Endothelial cell of umbilical vein (primary cell): ENCODE results near the gene TENM4. TPM values are rescaled to one million over a fixed set of nuclear protein-coding genes. Genes with fewer than 3 reads are reported as not detected.

Source experiments
- BruUV-seq: library from RNA; stranded (reverse); fragments of 400-500 nt; replicated peaks from 2 replicates; lab custom pipeline; 2021; lab: Mats Ljungman, UMichigan
- CTCF ChIA-PET: fragments of 300-600, 350-600 bp; sonication (Branson Sonifier 250); formaldehyde crosslinking; loops from one replicate; lab custom pipeline; 2021; ENCODE audit warnings: antibody characterized with exemption, inconsistent platforms; lab: Charles Lee
- POLR2A ChIA-PET: fragments of 300-600, 350-600 bp; sonication (Branson Sonifier 250); formaldehyde crosslinking; loops from one replicate; lab custom pipeline; 2021; ENCODE audit warnings: antibody characterized with exemption, inconsistent platforms; lab: Charles Lee
- DNase-seq: peaks from one replicate; pipeline ENCODE4 v3.0.0-alpha.2; 2011; ENCODE audit warnings: low read depth, low spot score
- FAIRE-seq: peaks from 2 replicates; lab custom pipeline; 2011; peaks lifted over from hg19 to GRCh38; lab: Jason Lieb, UNC
- H2AFZ ChIP-seq: 2 replicates; pipeline ENCODE4 v1.6.0; 2012; ENCODE audit warnings: low read depth, low read length, control low read depth, inconsistent platforms
- H3K27ac ChIP-seq: 2 replicates; pipeline ENCODE4 v1.5.1; 2011; ENCODE audit warnings: low read depth, mild to moderate bottlenecking, control low read depth, low read length, moderate library complexity; ENCODE audit not compliant: insufficient read depth
- H3K27me3 ChIP-seq, 2 experiments: 2 replicates each; pipeline versions ENCODE4 v1.6.0 to v1.6.1; 2011; ENCODE audit warnings: low read length in 2 of 2, mixed read lengths in 1 of 2; ENCODE audit not compliant: control insufficient read depth in 2 of 2, insufficient read depth in 2 of 2
- H3K36me3 ChIP-seq, 2 experiments: 2 replicates in 1 of 2; 3 replicates in 1 of 2; pipeline ENCODE4 v1.5.1; 2011; ENCODE audit warnings: low read length in 2 of 2, mild to moderate bottlenecking in 1 of 2, moderate library complexity in 1 of 2; ENCODE audit not compliant: control insufficient read depth in 2 of 2, insufficient read depth in 2 of 2; ENCODE audit errors: extremely low read depth in 1 of 2
- H3K4me1 ChIP-seq: 3 replicates; pipeline ENCODE4 v1.5.1; 2011; ENCODE audit warnings: mild to moderate bottlenecking, low read length; ENCODE audit not compliant: control insufficient read depth, insufficient read depth; ENCODE audit errors: extremely low read depth
- H3K4me2 ChIP-seq: 2 replicates; pipeline ENCODE4 v1.6.1; 2011; ENCODE audit warnings: low read length, control low read depth, mixed read lengths; ENCODE audit not compliant: insufficient read depth
- H3K4me3 ChIP-seq, 3 experiments: fragments of 200-600 bp in 1 of 3; sonication (generic), shearing (Covaris generic) in 1 of 3; replicated peaks in 1 of 3; 2 replicates each; pipeline ENCODE4 v1.5.1; 2011 to 2016; ENCODE audit warnings: control low read depth in 3 of 3, low read length in 3 of 3, mild to moderate bottlenecking in 2 of 3, inconsistent platforms in 1 of 3, low read depth in 1 of 3, moderate library complexity in 1 of 3; ENCODE audit not compliant: insufficient read depth in 1 of 3
- H3K79me2 ChIP-seq: 2 replicates; pipeline ENCODE4 v1.6.0; 2012; ENCODE audit warnings: low read length, inconsistent platforms; ENCODE audit not compliant: control insufficient read depth, insufficient read depth
- H3K9ac ChIP-seq: replicated peaks from 2 replicates; pipeline ENCODE3; 2011; ENCODE audit warnings: low read length, control low read depth; ENCODE audit not compliant: insufficient read depth; ENCODE audit errors: extremely low read depth
- H3K9me1 ChIP-seq: replicated peaks from 3 replicates; pipeline ENCODE4 v1.6.0; 2011; ENCODE audit warnings: mild to moderate bottlenecking, low read length; ENCODE audit not compliant: control insufficient read depth, insufficient read depth; ENCODE audit errors: extremely low read depth
- H3K9me3 ChIP-seq: replicated peaks from 2 replicates; pipeline ENCODE4 v1.5.1; 2012; ENCODE audit warnings: low read length, inconsistent platforms; ENCODE audit not compliant: control insufficient read depth, insufficient read depth
- H4K20me1 ChIP-seq: replicated peaks from 2 replicates; pipeline ENCODE3; 2011; ENCODE audit warnings: mild to moderate bottlenecking, low read length; ENCODE audit not compliant: control insufficient read depth, insufficient read depth; ENCODE audit errors: extremely low read depth
- EZH2 ChIP-seq: IDR thresholded peaks from 2 replicates; pipeline ENCODE4 v1.6.1; 2012; ENCODE audit warnings: borderline replicate concordance, low read depth, mild to moderate bottlenecking, moderate library complexity, low read length, inconsistent platforms; ENCODE audit not compliant: severe bottlenecking
- FOS ChIP-seq: IDR thresholded peaks from 2 replicates; pipeline ENCODE4 v1.6.1; 2011; ENCODE audit warnings: mild to moderate bottlenecking, low read length, moderate library complexity, borderline replicate concordance; ENCODE audit not compliant: insufficient read depth
- GATA2 ChIP-seq: IDR thresholded peaks from 2 replicates; pipeline ENCODE4 v1.7.0; 2011; ENCODE audit warnings: low read depth, mild to moderate bottlenecking, moderate library complexity, mixed read lengths, low read length; ENCODE audit not compliant: insufficient read length, insufficient read depth
- JUN ChIP-seq: IDR thresholded peaks from 2 replicates; pipeline ENCODE4 v1.6.1; 2011; ENCODE audit warnings: borderline replicate concordance, low read depth; ENCODE audit not compliant: insufficient read length, insufficient read depth
- MYC ChIP-seq: IDR thresholded peaks from one replicate; pipeline ENCODE4 v1.6.1; 2011; ENCODE audit warnings: mild to moderate bottlenecking, low read depth, low read length
- POLR2A ChIP-seq: IDR thresholded peaks from 2 replicates; pipeline ENCODE4 v1.6.1; 2012; ENCODE audit warnings: low read depth, mild to moderate bottlenecking, control low read depth, low read length
- POLR2AphosphoS5 ChIP-seq: IDR thresholded peaks from 2 replicates; pipeline ENCODE4 v1.6.1; 2012; ENCODE audit warnings: low read depth, mild to moderate bottlenecking, control low read depth, low read length, moderate library complexity; ENCODE audit not compliant: insufficient read depth
- dilution Hi-C: fragments of 300-500 bp; cut with MboI; formaldehyde crosslinking; loops from one replicate; pipeline ENCODE4 v1.15.0; 2019; ENCODE audit warnings: low sequenced_read_pairs; ENCODE audit not compliant: extremely low pct_ligation_motif_present
- intact Hi-C: fragments of 100-400 bp; cut with micrococcal nuclease; formaldehyde crosslinking; loops from one replicate; pipeline ENCODE4 v1.10.0; 2022
- polyA plus RNA-seq, 4 experiments: library from polyadenylated mRNA; depleted of rRNA in 3 of 4; stranded (reverse) in 3 of 4; unstranded in 1 of 4; fragments of >200 nt; gene quantifications; 2 replicates each; pipeline versions ENCODE4 v1.2.1 to v1.2.3, GENCODE V29; 2011 to 2012; ENCODE audit warnings: missing spikeins in 1 of 4
- total RNA-seq: library from RNA; stranded (reverse); gene quantifications from 2 replicates; pipeline ENCODE4 v1.2.3, GENCODE V29; 2021
- TF ChIP-seq, protein P1 (sequence below): IDR thresholded peaks from 2 replicates; pipeline ENCODE4 v1.6.1; 2011; ENCODE audit not compliant: insufficient read depth, insufficient read length
- TF ChIP-seq, protein P2 (sequence below), 2 donors: IDR thresholded peaks; 1 replicate in 1 of 2; 2 replicates in 1 of 2; pipeline ENCODE4 v1.5.1; 2011; ENCODE audit warnings: low read length in 2 of 2, mild to moderate bottlenecking in 2 of 2, moderate library complexity in 2 of 2, control low read depth in 1 of 2, inconsistent platforms in 1 of 2, low read depth in 1 of 2; ENCODE audit not compliant: insufficient read depth in 1 of 2; ENCODE audit errors: extremely low read depth in 1 of 2

Gene TENM4
- total and polyA plus RNA-seq, 2 donors (not counting 3 experiments of a cell fraction or from before 2014, with no cell fraction given), result 0.06 to 0.27 TPM

DNA sequence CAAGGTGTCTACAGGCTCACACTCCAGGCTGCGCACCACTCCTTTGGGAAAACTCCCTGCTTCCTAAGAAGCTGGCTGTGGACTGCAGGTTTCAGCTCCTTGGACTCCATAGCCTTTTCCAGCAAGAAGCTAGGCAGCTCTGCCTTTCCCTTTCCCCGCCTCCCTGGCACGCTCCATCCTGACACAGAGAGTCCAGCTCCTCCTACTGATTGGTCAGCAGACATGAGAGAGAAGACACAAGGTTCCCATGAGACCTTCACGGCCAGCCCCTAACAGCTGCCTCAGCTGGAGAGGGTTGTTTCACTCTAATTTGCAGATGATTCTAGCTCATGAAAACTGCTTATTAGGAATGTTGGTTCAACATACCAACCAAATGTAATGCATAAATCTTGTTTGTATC lies 27.6 kb downstream of the TENM4 start:
- no peak for FAIRE-seq
- no TSS peak for BruUV-seq
- H3K9me3 ChIP-seq, result no peaks in the 10 kb centered on the region
- dilution Hi-C loops (no loop called here), intact Hi-C loops (no loop called here)
- H2AFZ ChIP-seq, result no peak overlapping the region
- no peaks in the 10 kb centered on the region for H3K9me1 ChIP-seq
- H3K27ac ChIP-seq, result no peak overlapping the region
- no peak overlapping the region for H3K4me3 ChIP-seq
- H3K4me2 ChIP-seq, result no peak overlapping the region
- CTCF ChIA-PET, result no interaction called here
- H3K79me2 ChIP-seq, result no peaks in the 10 kb centered on the region
- H3K36me3 ChIP-seq, result no peaks in the 10 kb centered on the region
- no peak overlapping the region for H3K9ac ChIP-seq
- H4K20me1 ChIP-seq, result no peaks in the 10 kb centered on the region
- TF ChIP-seq JUN (no peak), GATA2 (no peak), EZH2 (no peak), POLR2AphosphoS5 (no peak), POLR2A (no peak), FOS (no peak), MYC (no peak)
- TF ChIP-seq, protein P1, sequence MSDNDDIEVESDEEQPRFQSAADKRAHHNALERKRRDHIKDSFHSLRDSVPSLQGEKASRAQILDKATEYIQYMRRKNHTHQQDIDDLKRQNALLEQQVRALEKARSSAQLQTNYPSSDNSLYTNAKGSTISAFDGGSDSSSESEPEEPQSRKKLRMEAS, result no peak
- TF ChIP-seq, protein P2, sequence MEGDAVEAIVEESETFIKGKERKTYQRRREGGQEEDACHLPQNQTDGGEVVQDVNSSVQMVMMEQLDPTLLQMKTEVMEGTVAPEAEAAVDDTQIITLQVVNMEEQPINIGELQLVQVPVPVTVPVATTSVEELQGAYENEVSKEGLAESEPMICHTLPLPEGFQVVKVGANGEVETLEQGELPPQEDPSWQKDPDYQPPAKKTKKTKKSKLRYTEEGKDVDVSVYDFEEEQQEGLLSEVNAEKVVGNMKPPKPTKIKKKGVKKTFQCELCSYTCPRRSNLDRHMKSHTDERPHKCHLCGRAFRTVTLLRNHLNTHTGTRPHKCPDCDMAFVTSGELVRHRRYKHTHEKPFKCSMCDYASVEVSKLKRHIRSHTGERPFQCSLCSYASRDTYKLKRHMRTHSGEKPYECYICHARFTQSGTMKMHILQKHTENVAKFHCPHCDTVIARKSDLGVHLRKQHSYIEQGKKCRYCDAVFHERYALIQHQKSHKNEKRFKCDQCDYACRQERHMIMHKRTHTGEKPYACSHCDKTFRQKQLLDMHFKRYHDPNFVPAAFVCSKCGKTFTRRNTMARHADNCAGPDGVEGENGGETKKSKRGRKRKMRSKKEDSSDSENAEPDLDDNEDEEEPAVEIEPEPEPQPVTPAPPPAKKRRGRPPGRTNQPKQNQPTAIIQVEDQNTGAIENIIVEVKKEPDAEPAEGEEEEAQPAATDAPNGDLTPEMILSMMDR (IDR thresholded peaks at IDR 0.05; ENCODE audit: extremely low read depth in 1 of 2, insufficient read depth in 1 of 2, low read depth in 1 of 2, low read length in 2 of 2), result no peak
- POLR2A ChIA-PET, result no interaction called here
- no peaks in the 10 kb centered on the region for H3K4me1 ChIP-seq
- H3K27me3 ChIP-seq, result no peaks in the 10 kb centered on the region
- DNase-seq, result no peak
